HG03378 (cell line): Measurements from ENCODE around the gene ICE2.
"Not testable (repeated sequence)": the region's sequence is repeated elsewhere in the genome, so short reads cannot be mapped to it uniquely, and the experiment has no call there.

Source experiments
- ATAC-seq: cut with Tn5 transposase; IDR thresholded peaks from one replicate; pipeline ENCODE4 v1.9.1; 2021; ENCODE audit warnings: mild to moderate bottlenecking, moderate library complexity; ENCODE audit not compliant: unreplicated experiment

The ICE2 gene

GRCh38 chr15:60448668-60449360 lies 30.1 kb downstream of the ICE2 start:
- ATAC-seq, result no peak

GRCh38 chr15:60444289-60444912 lies 34.5 kb downstream of the ICE2 start:
- no peak for ATAC-seq

- no peak for ATAC-seq
Measured at GRCh38 chr15:60442763-60443162, 36.2 kb downstream of the ICE2 start.

GRCh38 chr15:60442031-60442650 lies 36.8 kb downstream of the ICE2 start:
- ATAC-seq, result no peak

- no peak for ATAC-seq
Measured at GRCh38 chr15:60441331-60441730, 37.6 kb downstream of the ICE2 start.

GRCh38 chr15:60438646-60439045 lies 40.3 kb downstream of the ICE2 start:
- no peak for ATAC-seq

GRCh38 chr15:60428935-60429334 lies 50.0 kb downstream of the ICE2 start:
- ATAC-seq, result no peak

- no peak for ATAC-seq
Measured at GRCh38 chr15:60426870-60427508, 52.0 kb downstream of the ICE2 start.

- no peak for ATAC-seq
Measured at GRCh38 chr15:60425461-60425860, 53.5 kb downstream of the ICE2 start.

- ATAC-seq, result no peak
Measured at GRCh38 chr15:60424006-60424405, 54.9 kb downstream of the ICE2 start.

GRCh38 chr15:60423537-60423936 lies 55.4 kb downstream of the ICE2 start:
- ATAC-seq, result no peak

- no peak for ATAC-seq
Measured at GRCh38 chr15:60421544-60421943, 57.4 kb downstream of the ICE2 start.

GRCh38 chr15:60420203-60420716 lies 58.7 kb downstream of the ICE2 start:
- no peak for ATAC-seq

- ATAC-seq, result no peak
Measured at GRCh38 chr15:60419753-60420152, 59.2 kb downstream of the ICE2 start.

GRCh38 chr15:60418096-60418495 lies 60.8 kb downstream of the ICE2 start:
- no peak for ATAC-seq

GRCh38 chr15:60417112-60417511 lies 61.8 kb downstream of the ICE2 start:
- ATAC-seq, result no peak

- ATAC-seq, result no peak
Measured at GRCh38 chr15:60416484-60416883, 62.5 kb downstream of the ICE2 start.

GRCh38 chr15:60414016-60414682 lies 64.8 kb downstream of the ICE2 start:
- no peak for ATAC-seq

- no peak for ATAC-seq
Measured at GRCh38 chr15:60413231-60413824, 65.6 kb downstream of the ICE2 start.

- not testable (repeated sequence) for ATAC-seq
Measured at GRCh38 chr15:60412807-60413206, 66.1 kb downstream of the ICE2 start.
